A549 (cell line): ENCODE measurements around the gene LDLRAD3. TPM values are rescaled to one million over a fixed set of nuclear protein-coding genes. Genes with fewer than 3 reads are reported as not detected.

Experiments
- ATAC-seq, 2 experiments: fragments of 200-7000 bp in 1 of 2; fragments of >200 bp in 1 of 2; cut with Nextera tagmentation in 1 of 2; cut with Tn5 transposase in 1 of 2; 3 replicates each; pipeline versions ENCODE4 v1.8.0 to v1.9.1; 2018 to 2020; ENCODE audit warnings: mild to moderate bottlenecking in 1 of 2, moderate library complexity in 1 of 2
- CTCF ChIA-PET: fragments of 300-600 bp; sonication (Branson Sonifier 250); formaldehyde crosslinking; extraction: SDS; loops from one replicate; lab custom pipeline; 2021; ENCODE audit warnings: antibody characterized with exemption, inconsistent platforms; lab: Yijun Ruan, JAX
- POLR2A ChIA-PET: fragments of 350-600 bp; formaldehyde crosslinking; extraction: SDS; loops from one replicate; lab custom pipeline; 2021; ENCODE audit warnings: antibody characterized with exemption, inconsistent platforms; lab: Yijun Ruan, JAX
- DNase-seq, 2 experiments: peaks; one replicate each; pipeline versions ENCODE4 v3.0.0 to v3.0.0-alpha.2; 2011 to 2016; ENCODE audit warnings: low read depth in 1 of 2, low spot score in 1 of 2
- FAIRE-seq: peaks from 2 replicates; lab custom pipeline; 2011; peaks lifted over from hg19 to GRCh38; lab: Jason Lieb, UNC
- H3K27ac ChIP-seq, 2 experiments: fragments of >200 bp; sonication (Bioruptor Twin); formaldehyde crosslinking; 3 replicates each; pipeline ENCODE4 v1.5.1; 2016 to 2017
- H3K4me1 ChIP-seq: fragments of >200 bp; sonication (Bioruptor Twin); formaldehyde crosslinking; 3 replicates; pipeline ENCODE4 v1.6.1; 2016
- H3K4me2 ChIP-seq: fragments of >200 bp; sonication (Bioruptor Twin); formaldehyde crosslinking; 3 replicates; pipeline ENCODE4 v1.6.1; 2016
- H3K4me3 ChIP-seq: fragments of >200 bp; sonication (Bioruptor Twin); formaldehyde crosslinking; 3 replicates; pipeline ENCODE4 v1.5.1; 2016
- H3K9me3 ChIP-seq: fragments of >200 bp; sonication (Bioruptor Twin); formaldehyde crosslinking; 3 replicates; pipeline ENCODE4 v1.6.1; 2016
- ATOH8 ChIP-seq: fragments of 250-450 bp; sonication (Bioruptor Pico); IDR thresholded peaks from 2 replicates; pipeline ENCODE4 v1.5.0; 2020; ENCODE audit warnings: low read depth, mild to moderate bottlenecking, moderate library complexity
- BCL3 ChIP-seq: fragments of >200 bp; sonication (Bioruptor Twin); formaldehyde crosslinking; IDR thresholded peaks from 3 replicates; pipeline ENCODE4 v1.6.1; 2016
- CBX8 ChIP-seq: fragments of 200-600 bp; sonication (generic); IDR thresholded peaks from 2 replicates; pipeline ENCODE4 v1.6.1; 2016
- EHMT2 ChIP-seq: fragments of 200-600 bp; sonication (generic); IDR thresholded peaks from 2 replicates; pipeline ENCODE4 v1.6.1; 2016; ENCODE audit warnings: antibody characterized with exemption, low read depth, mild to moderate bottlenecking, moderate library complexity
- GATA3 ChIP-seq: IDR thresholded peaks from 2 replicates; pipeline ENCODE4 v1.6.1; 2012; ENCODE audit warnings: borderline replicate concordance
- HES2 ChIP-seq: fragments of >200 bp; sonication (Bioruptor Twin); formaldehyde crosslinking; IDR thresholded peaks from 2 replicates; pipeline ENCODE4 v1.6.1; 2016
- HEYL ChIP-seq: fragments of 250-450 bp; sonication (Bioruptor Pico); IDR thresholded peaks from 2 replicates; pipeline ENCODE4 v1.8.0; 2021; ENCODE audit warnings: mild to moderate bottlenecking, moderate library complexity
- HOXB13 ChIP-seq: fragments of 250-450 bp; sonication (Bioruptor Pico); IDR thresholded peaks from 2 replicates; pipeline ENCODE4 v1.5.0; 2020; ENCODE audit warnings: low read depth, mild to moderate bottlenecking, moderate library complexity
- JUN ChIP-seq, 2 experiments: fragments of >200 bp; sonication (Bioruptor Twin); formaldehyde crosslinking; IDR thresholded peaks; 2 replicates in 1 of 2; 3 replicates in 1 of 2; pipeline ENCODE4 v1.6.1; 2016 to 2017
- MAX ChIP-seq: IDR thresholded peaks from 2 replicates; pipeline ENCODE4 v1.6.1; 2012
- MYC ChIP-seq: IDR thresholded peaks from 2 replicates; pipeline ENCODE4 v1.6.1; 2012; ENCODE audit warnings: mild to moderate bottlenecking, inconsistent platforms, low read length, improper control_type of control experiment, borderline replicate concordance
- NFE2L2 ChIP-seq: fragments of 150-350 bp; conservative IDR thresholded peaks from 2 replicates; pipeline ENCODE4 v1.6.1; 2014; ENCODE audit warnings: low read length
- PBX3 ChIP-seq: IDR thresholded peaks from 2 replicates; pipeline ENCODE4 v1.6.1; 2012
- POLR2A ChIP-seq: IDR thresholded peaks from 2 replicates; pipeline ENCODE4 v1.6.1; 2012; ENCODE audit warnings: mild to moderate bottlenecking, low read length
- RNF2 ChIP-seq: fragments of 200-600 bp; sonication (generic); IDR thresholded peaks from 2 replicates; pipeline ENCODE4 v1.6.1; 2016; ENCODE audit warnings: low read depth, mild to moderate bottlenecking, antibody characterized with exemption, moderate library complexity, borderline replicate concordance
- TFCP2L1 ChIP-seq: fragments of 250-450 bp; sonication (Bioruptor Pico); IDR thresholded peaks from 2 replicates; pipeline ENCODE4 v1.5.0; 2021; ENCODE audit warnings: mild to moderate bottlenecking
- ZC3H11A ChIP-seq: fragments of 450-650 bp; IDR thresholded peaks from 2 replicates; pipeline ENCODE4 v1.6.1; 2014; ENCODE audit warnings: antibody characterized with exemption, mild to moderate bottlenecking
- WGBS: methylation state at CpG from one replicate; pipeline ENCODE4 v1.1.6; 2017; ENCODE audit errors: missing lambda C conversion rate; 5-methylcytosine and 5-hydroxymethylcytosine counted together
- polyA plus RNA-seq, 4 experiments: library from polyadenylated mRNA; depleted of rRNA in 3 of 4; stranded (reverse); fragments of >200 nt; fragmentation: RNase III in 1 of 4; extraction: RNeasy Plus Mini Kit Qiagen cat#74134 plus additional on column Dnase treatment in 1 of 4; gene quantifications; 2 replicates in 3 of 4; 3 replicates in 1 of 4; pipeline ENCODE4 v1.2.3, GENCODE V29; 2011 to 2017

Gene LDLRAD3
- polyA plus RNA-seq, 2 of the 4 experiments (the other 2 are of a cell fraction) = 10.5 to 13.2 TPM

- TF ChIP-seq ATOH8 (CRISPR knock-in tag) (no peak), EHMT2 (no peak), HOXB13 (no peak)
These were observed 328.0 kb downstream of the LDLRAD3 start (continued) for GRCh38 chr11:36271794-36272407.

GRCh38 chr11:36273110-36273509, 329.2 kb downstream of the LDLRAD3 start:
- CTCF ChIA-PET = interaction anchor here (0.9 to 4.3 kb wide), 6 partner anchors 7 to 808 kb away, joined by 3 to 34 read pairs (median 6); no protein-coding TSS in a partner anchor
- POLR2A ChIA-PET = no interaction called here
- FAIRE-seq = no peak
- 75% methylated on average over 3 of the region's 3 CpGs for WGBS
- ATAC-seq = no peak
- Histone ChIP-seq H3K9me3 (no peaks in the 10 kb centered on the region), H3K4me3 (no peak overlapping the region), H3K4me1 (no peaks in the 10 kb centered on the region), H3K4me2 (no peak overlapping the region), H3K27ac (no peak overlapping the region)
- no peak for DNase-seq
- TF ChIP-seq RNF2 (no peak), ZC3H11A (no peak), PBX3 (no peak), GATA3 (no peak)

GRCh38 chr11:36274414-36274813, 330.6 kb downstream of the LDLRAD3 start:
- POLR2A ChIA-PET = no interaction called here
- no peak for FAIRE-seq
- Histone ChIP-seq H3K4me2 (no peak overlapping the region), H3K4me3 (no peak overlapping the region), H3K9me3 (no peaks in the 10 kb centered on the region)
- no peak for ATAC-seq
- DNase-seq = no peak
- TF ChIP-seq CBX8 (no peak), ZC3H11A (no peak), POLR2A (no peak), NFE2L2 (no peak), MYC (no peak), HEYL (CRISPR knock-in tag) (no peak), GATA3 (no peak), MAX (no peak), ATOH8 (CRISPR knock-in tag) (no peak), JUN (IDR thresholded peaks at IDR 0.05) (no peak), TFCP2L1 (CRISPR knock-in tag) (no peak), HES2 (no peak), HOXB13 (no peak), BCL3 (no peak)
- TF ChIP-seq, all 56 proteins: peak for 0
- H3K27ac ChIP-seq = no peak overlapping the region
- no peaks in the 10 kb centered on the region for H3K4me1 ChIP-seq
- 79% methylated on average over 6 of the region's 7 CpGs for WGBS
- CTCF ChIA-PET = interaction anchor here (0.8 to 4.3 kb wide), 7 partner anchors 9 to 659 kb away, joined by 3 to 34 read pairs (median 4); no protein-coding TSS in a partner anchor
